ENCODE results near the gene TMEM89.

The TMEM89 gene

GRCh38 chr3:48652923-48653715 is 31.6 kb upstream of the TMEM89 start:
- DNase-seq, result no peak
- no peaks in the 10 kb centered on the region for H3K9me3 Mint-ChIP-seq
- H3K4me1 Mint-ChIP-seq, result peaks cover 21% of the 10 kb centered on the region
- peaks cover 3% of the 10 kb centered on the region for H3K36me3 Mint-ChIP-seq (ENCODE audit: low read depth)
- no peak overlapping the region for H3K27ac Mint-ChIP-seq
- H3K27me3 Mint-ChIP-seq, result no peaks in the 10 kb centered on the region
- no peak overlapping the region for H3K4me3 Mint-ChIP-seq
- ATAC-seq, result no peak

- Mint-ChIP-seq H3K4me3 (no peak overlapping the region), H3K4me1 (peaks cover 12% of the 10 kb centered on the region), H3K9me3 (no peaks in the 10 kb centered on the region), H3K36me3 (ENCODE audit: low read depth) (peaks cover 3% of the 10 kb centered on the region), H3K27me3 (no peaks in the 10 kb centered on the region), H3K27ac (no peak overlapping the region)
- no peak for ATAC-seq
- no peak for DNase-seq
Measured at GRCh38 chr3:48651771-48652170, 30.2 kb upstream of the TMEM89 start.

GRCh38 chr3:48650723-48651122 is 29.2 kb upstream of the TMEM89 start:
- H3K4me1 Mint-ChIP-seq, result peaks cover 6% of the 10 kb centered on the region
- H3K27me3 Mint-ChIP-seq, result no peaks in the 10 kb centered on the region
- H3K4me3 Mint-ChIP-seq, result no peak overlapping the region

GRCh38 chr3:48648188-48648850 is 26.8 kb upstream of the TMEM89 start:
- no peaks in the 10 kb centered on the region for H3K9me3 Mint-ChIP-seq
- no peaks in the 10 kb centered on the region for H3K4me1 Mint-ChIP-seq
- H3K27ac Mint-ChIP-seq, result no peak overlapping the region
- ATAC-seq (no peak), DNase-seq (no peak)
- H3K36me3 Mint-ChIP-seq (ENCODE audit: low read depth), result peaks cover 3% of the 10 kb centered on the region
- H3K4me3 Mint-ChIP-seq, result no peak overlapping the region
- no peaks in the 10 kb centered on the region for H3K27me3 Mint-ChIP-seq

More at GRCh38 chr3:48650723-48651122, 29.2 kb upstream of the TMEM89 start:
- Mint-ChIP-seq H3K36me3 (ENCODE audit: low read depth) (peaks cover 3% of the 10 kb centered on the region), H3K27ac (no peak overlapping the region), H3K9me3 (no peaks in the 10 kb centered on the region)
- DNase-seq (no peak), ATAC-seq (no peak)

GRCh38 chr3:48647714-48648113 is 26.1 kb upstream of the TMEM89 start:
- DNase-seq (no peak), ATAC-seq (no peak)
- H3K9me3 Mint-ChIP-seq, result no peaks in the 10 kb centered on the region
- H3K36me3 Mint-ChIP-seq (ENCODE audit: low read depth), result no peaks in the 10 kb centered on the region
- no peak overlapping the region for H3K4me3 Mint-ChIP-seq
- no peak overlapping the region for H3K27ac Mint-ChIP-seq
- H3K4me1 Mint-ChIP-seq, result no peaks in the 10 kb centered on the region
- no peaks in the 10 kb centered on the region for H3K27me3 Mint-ChIP-seq

- DNase-seq (no peak), ATAC-seq (no peak)
- Mint-ChIP-seq H3K36me3 (ENCODE audit: low read depth) (no peaks in the 10 kb centered on the region), H3K9me3 (no peaks in the 10 kb centered on the region), H3K4me3 (no peak overlapping the region), H3K27ac (no peak overlapping the region), H3K27me3 (no peaks in the 10 kb centered on the region), H3K4me1 (no peaks in the 10 kb centered on the region)
Measured at GRCh38 chr3:48644898-48645760, 23.6 kb upstream of the TMEM89 start.

- Mint-ChIP-seq H3K4me1 (no peaks in the 10 kb centered on the region), H3K4me3 (no peak overlapping the region), H3K27me3 (no peaks in the 10 kb centered on the region), H3K36me3 (ENCODE audit: low read depth) (no peaks in the 10 kb centered on the region), H3K27ac (no peak overlapping the region), H3K9me3 (no peaks in the 10 kb centered on the region)
- DNase-seq, result no peak
- no peak for ATAC-seq
Measured at GRCh38 chr3:48642605-48643004, 21.0 kb upstream of the TMEM89 start.

- Mint-ChIP-seq H3K27me3 (no peaks in the 10 kb centered on the region), H3K9me3 (no peaks in the 10 kb centered on the region), H3K4me3 (no peak overlapping the region), H3K4me1 (peaks cover 7% of the 10 kb centered on the region), H3K36me3 (ENCODE audit: low read depth) (no peaks in the 10 kb centered on the region), H3K27ac (no peak overlapping the region)
- DNase-seq (no peak), ATAC-seq (no peak)
Measured at GRCh38 chr3:48641396-48641795, 19.8 kb upstream of the TMEM89 start.

- no peaks in the 10 kb centered on the region for H3K27me3 Mint-ChIP-seq
- no peak for ATAC-seq
- H3K9me3 Mint-ChIP-seq, result no peaks in the 10 kb centered on the region
- no peak overlapping the region for H3K4me3 Mint-ChIP-seq
- no peak for DNase-seq
- H3K36me3 Mint-ChIP-seq (ENCODE audit: low read depth), result no peaks in the 10 kb centered on the region
- H3K4me1 Mint-ChIP-seq, result peaks cover 14% of the 10 kb centered on the region
- no peak overlapping the region for H3K27ac Mint-ChIP-seq
Measured at GRCh38 chr3:48639944-48640606, 18.5 kb upstream of the TMEM89 start.

- DNase-seq (no peak), ATAC-seq (no peak)
- no peaks in the 10 kb centered on the region for H3K9me3 Mint-ChIP-seq
- no peak overlapping the region for H3K4me3 Mint-ChIP-seq
- peaks cover 21% of the 10 kb centered on the region for H3K4me1 Mint-ChIP-seq
- no peaks in the 10 kb centered on the region for H3K27me3 Mint-ChIP-seq
- no peak overlapping the region for H3K27ac Mint-ChIP-seq
- H3K36me3 Mint-ChIP-seq (ENCODE audit: low read depth), result peaks cover 3% of the 10 kb centered on the region
Measured at GRCh38 chr3:48637305-48637704, 15.7 kb upstream of the TMEM89 start.

GRCh38 chr3:48636149-48636655 is 14.6 kb upstream of the TMEM89 start:
- H3K9me3 Mint-ChIP-seq, result no peaks in the 10 kb centered on the region
- peaks cover 21% of the 10 kb centered on the region for H3K4me1 Mint-ChIP-seq
- H3K4me3 Mint-ChIP-seq, result peak overlapping the region; percentile 84
- peaks cover 3% of the 10 kb centered on the region for H3K36me3 Mint-ChIP-seq (ENCODE audit: low read depth)
- no peak for ATAC-seq
- DNase-seq, result no peak
- no peak overlapping the region for H3K27ac Mint-ChIP-seq
- no peaks in the 10 kb centered on the region for H3K27me3 Mint-ChIP-seq

GRCh38 chr3:48635222-48636021 is 13.9 kb upstream of the TMEM89 start, which contains the start of gene SLC26A6:
Gene SLC26A6 (minus strand): TSS chr3:48635461. CDS start chr3:48635393, 68 bp downstream.
- ATAC-seq, result peak; percentile 95
- peak; percentile 96 for DNase-seq
- H3K4me1 Mint-ChIP-seq, result peaks cover 21% of the 10 kb centered on the region
- H3K9me3 Mint-ChIP-seq, result no peaks in the 10 kb centered on the region
- no peaks in the 10 kb centered on the region for H3K27me3 Mint-ChIP-seq
- H3K4me3 Mint-ChIP-seq, result peak within 1 kb of the TSS; percentile 84
- peaks cover 3% of the 10 kb centered on the region for H3K36me3 Mint-ChIP-seq (ENCODE audit: low read depth)
- peak within 1 kb of the TSS; percentile 69 for H3K27ac Mint-ChIP-seq

- H3K36me3 Mint-ChIP-seq (ENCODE audit: low read depth), result peaks cover 5% of the 10 kb centered on the region
- ATAC-seq (peak; percentile 39), DNase-seq (peak; percentile 68)
- H3K27ac Mint-ChIP-seq, result no peak overlapping the region
- peak overlapping the region; percentile 84 for H3K4me3 Mint-ChIP-seq
- no peaks in the 10 kb centered on the region for H3K27me3 Mint-ChIP-seq
- peaks cover 21% of the 10 kb centered on the region for H3K4me1 Mint-ChIP-seq
- no peaks in the 10 kb centered on the region for H3K9me3 Mint-ChIP-seq
Measured at GRCh38 chr3:48634661-48635221, 13.2 kb upstream of the TMEM89 start.
